Retinal pigment epithelial cell (primary cell): Measurements from ENCODE around the gene RBMS3.
"Not testable (repeated sequence)": the region's sequence is repeated elsewhere in the genome, so short reads cannot be mapped to it uniquely, and the experiment has no call there.

Experiments used
- DNase-seq: peaks from one replicate; pipeline ENCODE4 v3.0.0-alpha.2; 2010; ENCODE audit warnings: low read depth
- H3K4me3 ChIP-seq: 2 replicates; pipeline ENCODE4 v1.5.1; 2011; ENCODE audit warnings: mild to moderate bottlenecking, low read length, control low read depth, moderate library complexity
- CTCF ChIP-seq: conservative IDR thresholded peaks from 2 replicates; pipeline ENCODE4 v1.5.1; 2011; ENCODE audit warnings: low read depth, low read length, control low read depth, inconsistent platforms

The RBMS3 gene

DNA sequence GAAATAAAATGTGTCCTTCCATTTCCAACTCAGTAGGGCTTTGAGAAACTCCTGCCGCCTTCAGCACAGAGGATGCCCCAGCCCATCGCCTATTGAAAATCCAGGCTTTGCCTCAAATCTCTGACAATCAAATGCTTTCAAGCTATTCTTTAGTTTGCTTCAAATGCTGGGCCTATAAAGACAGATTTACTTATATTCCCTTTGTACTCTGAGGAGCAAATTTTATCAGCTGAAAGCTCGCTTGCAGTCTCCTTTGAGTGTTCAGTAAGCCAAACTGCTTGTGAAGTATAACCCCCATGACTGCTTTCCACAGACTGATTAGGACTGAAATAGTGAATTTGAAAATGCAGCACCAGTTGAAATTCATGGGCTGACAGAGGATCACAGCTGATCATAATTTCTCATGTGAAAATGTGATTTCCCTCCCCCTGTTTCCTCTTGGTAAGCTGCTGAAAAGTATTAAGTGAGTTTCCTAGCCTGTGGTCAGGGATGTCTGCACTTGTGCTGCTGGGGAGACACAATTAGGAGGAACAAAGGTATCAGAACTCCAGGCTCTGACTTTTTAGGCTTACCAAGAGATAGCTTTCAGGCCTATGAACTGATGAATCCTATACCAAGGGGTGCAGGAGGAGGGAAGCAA, 762.2 kb downstream of the RBMS3 start:
- TF ChIP-seq CTCF = no peak
- no peak overlapping the region for H3K4me3 ChIP-seq
- no peak for DNase-seq

DNA sequence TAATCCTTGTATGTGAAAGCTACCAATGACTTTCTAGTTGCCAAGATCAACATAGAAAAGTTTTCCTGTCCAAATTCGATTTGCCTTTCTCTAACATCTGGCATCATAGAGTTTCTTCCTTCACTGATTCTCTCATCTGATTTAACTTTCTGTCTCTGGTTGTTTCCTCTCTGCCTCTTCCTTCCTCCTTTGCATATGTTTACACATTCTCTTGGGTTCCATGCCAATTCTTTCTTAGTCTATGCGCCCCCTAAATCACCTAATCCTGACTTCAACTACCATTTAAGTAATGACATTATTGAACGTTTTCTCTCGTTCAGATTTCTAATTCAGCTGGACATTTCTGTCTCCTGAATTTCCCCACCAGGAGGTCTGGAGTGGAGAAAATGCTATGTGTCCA, 763.6 kb downstream of the RBMS3 start:
- H3K4me3 ChIP-seq = no peak overlapping the region
- no peak for DNase-seq
- TF ChIP-seq CTCF = no peak

GRCh38 chr3:30048431-30048830, 767.6 kb downstream of the RBMS3 start:
- TF ChIP-seq CTCF = no peak
- no peak for DNase-seq
- H3K4me3 ChIP-seq = no peak overlapping the region

- not testable (repeated sequence) for DNase-seq, H3K4me3 ChIP-seq
Measured at GRCh38 chr3:30050116-30050515, 769.2 kb downstream of the RBMS3 start.

DNA sequence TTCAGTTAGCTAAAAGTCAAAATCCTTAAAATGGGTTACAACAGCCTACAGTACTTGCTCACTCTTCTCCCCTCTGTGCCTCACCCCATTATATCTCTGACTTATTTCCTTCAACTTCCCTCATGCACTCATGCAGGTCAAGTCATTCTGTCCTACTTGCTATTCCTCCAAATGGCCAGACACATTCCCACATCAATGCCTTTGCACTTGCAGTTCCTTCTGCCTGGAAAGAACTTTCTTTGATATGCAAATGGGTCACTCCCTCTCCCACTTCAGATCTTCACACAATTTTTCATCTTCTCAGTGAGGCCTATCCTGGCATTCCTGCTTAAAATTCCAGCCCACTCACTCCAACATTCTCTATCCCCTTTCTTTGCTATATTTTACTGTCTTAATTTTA, 778.4 kb downstream of the RBMS3 start:
- H3K4me3 ChIP-seq = no peak overlapping the region
- no peak for DNase-seq
- no peak for TF ChIP-seq CTCF
